A549 (cell line): ENCODE results near the gene PRKACG.

ENCODE experiments used
- CHD2 ChIP-seq: fragments of 150-350 bp; IDR thresholded peaks from 2 replicates; pipeline ENCODE4 v1.6.1; 2014; ENCODE audit warnings: low read length; ENCODE audit not compliant: partially characterized antibody
- ESRRA ChIP-seq: fragments of 150-350 bp; IDR thresholded peaks from 2 replicates; pipeline ENCODE4 v1.6.1; 2014; ENCODE audit warnings: mild to moderate bottlenecking, low read length, borderline replicate concordance
- FOSB ChIP-seq: fragments of 250-450 bp; sonication (Bioruptor Pico); IDR thresholded peaks from 2 replicates; pipeline ENCODE4 v1.5.0; 2020; ENCODE audit warnings: mild to moderate bottlenecking, moderate library complexity
- MAZ ChIP-seq: fragments of 150-350 bp; IDR thresholded peaks from 2 replicates; pipeline ENCODE4 v1.6.1; 2014; ENCODE audit warnings: antibody characterized with exemption, low read depth, low read length, borderline replicate concordance
- NFE2L2 ChIP-seq: fragments of 150-350 bp; conservative IDR thresholded peaks from 2 replicates; pipeline ENCODE4 v1.6.1; 2014; ENCODE audit warnings: low read length
- POLR2A ChIP-seq: IDR thresholded peaks from 2 replicates; pipeline ENCODE4 v1.6.1; 2012; ENCODE audit warnings: mild to moderate bottlenecking, low read length
- RAD21 ChIP-seq, 2 experiments: fragments of >200 bp in 1 of 2; sonication (Bioruptor Twin) in 1 of 2; formaldehyde crosslinking in 1 of 2; IDR thresholded peaks in 1 of 2; conservative IDR thresholded peaks in 1 of 2; 2 replicates in 1 of 2; 3 replicates in 1 of 2; pipeline ENCODE4 v1.6.1; 2012 to 2018; ENCODE audit warnings: inconsistent platforms in 1 of 2
- RCOR1 ChIP-seq: fragments of 150-350 bp; IDR thresholded peaks from 2 replicates; pipeline ENCODE4 v1.6.1; 2014; ENCODE audit warnings: antibody characterized with exemption, low read length, low read depth
- RNF2 ChIP-seq: fragments of 200-600 bp; sonication (generic); IDR thresholded peaks from 2 replicates; pipeline ENCODE4 v1.6.1; 2016; ENCODE audit warnings: low read depth, mild to moderate bottlenecking, antibody characterized with exemption, moderate library complexity, borderline replicate concordance
- TF ChIP-seq, protein P1 (sequence below): fragments of >200 bp; sonication (Bioruptor Twin); formaldehyde crosslinking; IDR thresholded peaks from 3 replicates; pipeline ENCODE4 v1.5.1; 2016
- TF ChIP-seq, protein P2 (sequence below): IDR thresholded peaks from 2 replicates; pipeline ENCODE4 v1.6.1; 2012
- TF ChIP-seq, protein P3 (sequence below): fragments of >200 bp; sonication (Bioruptor Twin); formaldehyde crosslinking; IDR thresholded peaks from 2 replicates; pipeline ENCODE4 v1.6.1; 2016

DNA sequence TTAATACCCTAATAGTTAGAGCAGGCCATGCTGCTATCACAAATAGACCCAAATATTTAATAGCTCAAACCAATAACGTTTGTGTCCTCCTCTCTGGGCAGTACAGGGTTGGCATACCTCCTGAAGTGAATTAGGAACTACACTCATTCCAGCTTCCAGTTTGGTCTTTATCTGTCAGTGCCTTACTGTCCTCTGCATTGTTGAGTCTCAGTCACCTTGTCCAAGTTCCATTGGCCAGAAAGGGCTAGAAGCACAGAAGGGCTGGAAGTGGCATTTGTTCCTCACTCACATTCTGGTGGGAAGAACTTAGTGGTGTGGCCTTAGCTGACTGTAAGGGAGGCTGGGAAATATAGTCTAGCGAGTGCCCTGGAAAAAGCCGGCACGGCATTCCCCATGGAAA is 32.8 kb upstream of the PRKACG start:
- TF ChIP-seq, protein P1, sequence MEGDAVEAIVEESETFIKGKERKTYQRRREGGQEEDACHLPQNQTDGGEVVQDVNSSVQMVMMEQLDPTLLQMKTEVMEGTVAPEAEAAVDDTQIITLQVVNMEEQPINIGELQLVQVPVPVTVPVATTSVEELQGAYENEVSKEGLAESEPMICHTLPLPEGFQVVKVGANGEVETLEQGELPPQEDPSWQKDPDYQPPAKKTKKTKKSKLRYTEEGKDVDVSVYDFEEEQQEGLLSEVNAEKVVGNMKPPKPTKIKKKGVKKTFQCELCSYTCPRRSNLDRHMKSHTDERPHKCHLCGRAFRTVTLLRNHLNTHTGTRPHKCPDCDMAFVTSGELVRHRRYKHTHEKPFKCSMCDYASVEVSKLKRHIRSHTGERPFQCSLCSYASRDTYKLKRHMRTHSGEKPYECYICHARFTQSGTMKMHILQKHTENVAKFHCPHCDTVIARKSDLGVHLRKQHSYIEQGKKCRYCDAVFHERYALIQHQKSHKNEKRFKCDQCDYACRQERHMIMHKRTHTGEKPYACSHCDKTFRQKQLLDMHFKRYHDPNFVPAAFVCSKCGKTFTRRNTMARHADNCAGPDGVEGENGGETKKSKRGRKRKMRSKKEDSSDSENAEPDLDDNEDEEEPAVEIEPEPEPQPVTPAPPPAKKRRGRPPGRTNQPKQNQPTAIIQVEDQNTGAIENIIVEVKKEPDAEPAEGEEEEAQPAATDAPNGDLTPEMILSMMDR = no peak
- no peak for TF ChIP-seq CHD2
- TF ChIP-seq, protein P2, sequence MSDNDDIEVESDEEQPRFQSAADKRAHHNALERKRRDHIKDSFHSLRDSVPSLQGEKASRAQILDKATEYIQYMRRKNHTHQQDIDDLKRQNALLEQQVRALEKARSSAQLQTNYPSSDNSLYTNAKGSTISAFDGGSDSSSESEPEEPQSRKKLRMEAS = no peak
- no peak for TF ChIP-seq POLR2A
- no peak for TF ChIP-seq MAZ
- TF ChIP-seq RAD21 (conservative IDR thresholded peaks at IDR 0.05 in 1 of 2, IDR thresholded peaks at IDR 0.05 in 1 of 2) = no peak
- no peak for TF ChIP-seq RCOR1
- TF ChIP-seq FOSB (CRISPR knock-in tag) = no peak
- TF ChIP-seq RNF2 = no peak
- no peak for TF ChIP-seq ESRRA
- TF ChIP-seq, protein P3, sequence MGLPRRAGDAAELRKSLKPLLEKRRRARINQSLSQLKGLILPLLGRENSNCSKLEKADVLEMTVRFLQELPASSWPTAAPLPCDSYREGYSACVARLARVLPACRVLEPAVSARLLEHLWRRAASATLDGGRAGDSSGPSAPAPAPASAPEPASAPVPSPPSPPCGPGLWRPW = no peak
- no peak for TF ChIP-seq NFE2L2
